Osteocyte (in vitro differentiated cells): Measurements from ENCODE around the gene TMC2. TPM values are rescaled to one million over a fixed set of nuclear protein-coding genes. Genes with fewer than 3 reads are reported as not detected.

ENCODE experiments used
- DNase-seq: peaks from one replicate; pipeline ENCODE4 v3.0.0; 2021; ENCODE audit warnings: mixed read lengths; ENCODE audit not compliant: unreplicated experiment; ENCODE audit errors: extremely low spot score
- H3K27ac Mint-ChIP-seq: one replicate; pipeline ENCODE4 v1.8.0; 2021; ENCODE audit warnings: mild to moderate bottlenecking, mixed read lengths; ENCODE audit not compliant: unreplicated experiment
- H3K27me3 Mint-ChIP-seq: one replicate; pipeline ENCODE4 v1.8.0; 2021; ENCODE audit warnings: mixed read lengths; ENCODE audit not compliant: unreplicated experiment
- H3K36me3 Mint-ChIP-seq: one replicate; pipeline ENCODE4 v1.8.0; 2021; ENCODE audit warnings: mixed read lengths; ENCODE audit not compliant: unreplicated experiment
- H3K4me1 Mint-ChIP-seq: one replicate; pipeline ENCODE4 v1.8.0; 2021; ENCODE audit warnings: mixed read lengths; ENCODE audit not compliant: unreplicated experiment
- H3K4me3 Mint-ChIP-seq: one replicate; pipeline ENCODE4 v1.8.0; 2021; ENCODE audit warnings: mild to moderate bottlenecking, moderate library complexity, mixed read lengths; ENCODE audit not compliant: unreplicated experiment
- H3K9me3 Mint-ChIP-seq: one replicate; pipeline ENCODE4 v1.8.0; 2021; ENCODE audit warnings: mixed read lengths; ENCODE audit not compliant: unreplicated experiment
- CTCF ChIP-seq: fragments of 200-600 bp; sonication (generic); IDR thresholded peaks from 2 replicates; pipeline ENCODE4 v1.5.0; 2021; ENCODE audit warnings: antibody characterized with exemption, mild to moderate bottlenecking, moderate library complexity
- microRNA-seq: library from miRNA; unstranded; fragments of <30 nt; microRNA quantifications from one replicate; pipeline ENCODE4 v1.1.0, GENCODE V29; 2020; ENCODE audit not compliant: unreplicated experiment
- total RNA-seq: library from RNA; stranded (reverse); gene quantifications from 2 replicates; pipeline ENCODE4 v1.2.1, GENCODE V29; 2021

Gene TMC2
- total RNA-seq, 1 donor from 2014 or later = not detected

GRCh38 chr20:2687514-2687913 is 151.1 kb downstream of the TMC2 start:
- H3K4me3 Mint-ChIP-seq = no peak overlapping the region
- peaks cover 12% of the 10 kb centered on the region for H3K4me1 Mint-ChIP-seq
- peaks cover 69% of the 10 kb centered on the region for H3K27me3 Mint-ChIP-seq
- no peak overlapping the region for H3K27ac Mint-ChIP-seq
- H3K36me3 Mint-ChIP-seq = no peaks in the 10 kb centered on the region
- no peak for DNase-seq
- no peak for TF ChIP-seq CTCF
- H3K9me3 Mint-ChIP-seq = no peaks in the 10 kb centered on the region

- no peaks in the 10 kb centered on the region for H3K9me3 Mint-ChIP-seq
- no peak overlapping the region for H3K4me3 Mint-ChIP-seq
- TF ChIP-seq CTCF = peak; percentile 72
- no peak overlapping the region for H3K27ac Mint-ChIP-seq
- H3K27me3 Mint-ChIP-seq = peaks cover 64% of the 10 kb centered on the region
- no peak for DNase-seq
- H3K4me1 Mint-ChIP-seq = peaks cover 12% of the 10 kb centered on the region
- no peaks in the 10 kb centered on the region for H3K36me3 Mint-ChIP-seq
Measured at GRCh38 chr20:2688041-2688591, 151.7 kb downstream of the TMC2 start.

GRCh38 chr20:2690213-2690612 is 153.8 kb downstream of the TMC2 start:
- peaks cover 69% of the 10 kb centered on the region for H3K27me3 Mint-ChIP-seq
- H3K36me3 Mint-ChIP-seq = no peaks in the 10 kb centered on the region
- no peak overlapping the region for H3K4me3 Mint-ChIP-seq
- TF ChIP-seq CTCF = no peak
- no peak for DNase-seq
- H3K27ac Mint-ChIP-seq = no peak overlapping the region
- no peaks in the 10 kb centered on the region for H3K9me3 Mint-ChIP-seq
- H3K4me1 Mint-ChIP-seq = peaks cover 14% of the 10 kb centered on the region

- no peak for DNase-seq
- Mint-ChIP-seq H3K4me3 (peak overlapping the region; percentile 87), H3K9me3 (no peaks in the 10 kb centered on the region), H3K27ac (peak overlapping the region; percentile 48), H3K36me3 (no peaks in the 10 kb centered on the region), H3K27me3 (peaks cover 69% of the 10 kb centered on the region), H3K4me1 (peaks cover 14% of the 10 kb centered on the region)
- TF ChIP-seq CTCF = no peak
Measured at GRCh38 chr20:2690718-2691117, 154.3 kb downstream of the TMC2 start.

- TF ChIP-seq CTCF = no peak
- Mint-ChIP-seq H3K4me1 (peaks cover 14% of the 10 kb centered on the region), H3K9me3 (no peaks in the 10 kb centered on the region), H3K27ac (peak overlapping the region; percentile 48), H3K27me3 (peaks cover 71% of the 10 kb centered on the region), H3K36me3 (no peaks in the 10 kb centered on the region), H3K4me3 (peak overlapping the region; percentile 87)
- DNase-seq = no peak
Measured at GRCh38 chr20:2691127-2691526, 154.8 kb downstream of the TMC2 start.

Small RNA genes within 50 kb of the gene (microRNA-seq; reads per million reads assigned to microRNA genes)
- 6.6 reads per million, percentile 5 among the genes with 10 or more reads in this experiment for gene MIR1292

Other genes with a start within 250 kb of the TMC2 start
- gene TGM3, start 240.6 kb upstream of the TMC2 start, total RNA-seq = not detected in 2 replicates
- gene TGM6, start 155.7 kb upstream of the TMC2 start, total RNA-seq = not detected in 2 replicates
- gene SNRPB, start 65.8 kb upstream of the TMC2 start, total RNA-seq = 111 and 112 TPM in 2 replicates
- 10.1 and 11.4 TPM in 2 replicates for gene ZNF343, start 27.7 kb upstream of the TMC2 start, total RNA-seq
- gene NOP56, start 116.1 kb downstream of the TMC2 start, total RNA-seq = 141 and 142 TPM in 2 replicates
- 78.1 and 86.6 TPM in 2 replicates for gene IDH3B, start 127.6 kb downstream of the TMC2 start, total RNA-seq
- gene EBF4, start 156.2 kb downstream of the TMC2 start, total RNA-seq = 9.8 and 12.8 TPM in 2 replicates